EL (cell line): Measurements from ENCODE around the gene SLAMF8.
A peak's percentile ranks its signal among the peaks of the same experiment; 100 is the strongest.

Experiments
- DNase-seq: peaks from one replicate; pipeline ENCODE4 v3.0.0-alpha.2; 2016

SLAMF8 gene

GRCh38 chr1:159821171-159821867, 5.4 kb upstream of the SLAMF8 start:
- DNase-seq = no peak

GRCh38 chr1:159823406-159823805, 3.3 kb upstream of the SLAMF8 start:
- no peak for DNase-seq

GRCh38 chr1:159825564-159825963, 1.1 kb upstream of the SLAMF8 start:
- DNase-seq = peak; percentile 29

GRCh38 chr1:159827102-159827490, 423 bp downstream of the SLAMF8 start:
- DNase-seq = no peak

- DNase-seq = no peak
Measured at GRCh38 chr1:159827549-159827948, 876 bp downstream of the SLAMF8 start.

GRCh38 chr1:159828176-159828575, 1.5 kb downstream of the SLAMF8 start:
- DNase-seq = no peak

GRCh38 chr1:159828581-159829272, 2.1 kb downstream of the SLAMF8 start:
- DNase-seq = no peak

GRCh38 chr1:159829273-159829634, 2.6 kb downstream of the SLAMF8 start:
- no peak for DNase-seq

- DNase-seq = peak; percentile 80
Measured at GRCh38 chr1:159829822-159830465, 3.3 kb downstream of the SLAMF8 start.

- no peak for DNase-seq
Measured at GRCh38 chr1:159830722-159831121, 4.0 kb downstream of the SLAMF8 start.

GRCh38 chr1:159831412-159832141, 4.9 kb downstream of the SLAMF8 start:
- no peak for DNase-seq

- DNase-seq = no peak
Measured at GRCh38 chr1:159832309-159832708, 5.6 kb downstream of the SLAMF8 start.

- DNase-seq = peak; percentile 25
Measured at GRCh38 chr1:159835356-159835755, 8.7 kb downstream of the SLAMF8 start.

- DNase-seq = no peak
Measured at GRCh38 chr1:159835862-159836525, 9.3 kb downstream of the SLAMF8 start.

- DNase-seq = no peak
Measured at GRCh38 chr1:159838715-159839114, 12.0 kb downstream of the SLAMF8 start.

- no peak for DNase-seq
Measured at GRCh38 chr1:159839116-159839849, 12.6 kb downstream of the SLAMF8 start.

- DNase-seq = no peak
Measured at GRCh38 chr1:159841749-159842148, 15.1 kb downstream of the SLAMF8 start.

GRCh38 chr1:159843459-159843858, 16.8 kb downstream of the SLAMF8 start:
- DNase-seq = no peak

- no peak for DNase-seq
Measured at GRCh38 chr1:159845751-159846629, 19.3 kb downstream of the SLAMF8 start.

GRCh38 chr1:159847231-159847630, 20.6 kb downstream of the SLAMF8 start:
- DNase-seq = no peak

GRCh38 chr1:159848326-159848725, 21.7 kb downstream of the SLAMF8 start:
- no peak for DNase-seq
